ENCODE measurements around the gene DCC.
A peak's percentile ranks its signal among the peaks of the same experiment; 100 is the strongest.

DCC gene

DNA sequence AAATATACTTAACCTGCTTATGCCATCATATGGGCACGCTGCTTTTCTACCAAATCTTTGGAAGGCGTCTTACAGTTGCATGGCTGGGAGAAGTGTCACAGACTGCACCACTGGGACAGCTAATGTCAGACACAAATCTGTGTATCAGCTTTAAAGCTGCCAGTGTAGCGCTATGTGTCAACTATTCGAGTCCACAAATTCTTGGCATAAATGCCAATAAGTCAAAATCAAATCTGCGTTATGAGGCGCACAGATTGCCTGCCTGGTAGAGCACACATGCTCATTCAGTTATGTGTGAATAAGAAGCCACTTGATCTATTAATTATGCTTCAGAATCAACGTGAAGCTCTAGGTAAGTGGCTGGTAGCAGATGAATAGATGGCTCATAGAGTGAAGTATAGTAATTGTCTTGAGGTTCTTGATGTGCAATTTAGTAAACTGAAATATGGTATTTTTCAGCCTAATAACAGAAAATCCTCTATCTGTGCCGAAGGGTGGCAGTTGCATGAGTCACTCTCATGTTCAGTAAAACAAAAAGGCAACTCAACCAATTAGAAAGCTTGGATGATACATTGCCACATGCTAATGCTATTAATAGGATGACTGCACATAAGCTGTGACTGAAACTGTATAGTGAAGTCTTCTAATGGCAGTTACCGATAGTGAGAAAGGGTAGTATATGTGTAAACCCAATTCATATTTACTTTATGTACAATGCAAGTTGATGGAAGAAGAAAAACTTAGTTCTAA, 52.0 kb downstream of the DCC start:
- TF ChIP-seq, protein P1, sequence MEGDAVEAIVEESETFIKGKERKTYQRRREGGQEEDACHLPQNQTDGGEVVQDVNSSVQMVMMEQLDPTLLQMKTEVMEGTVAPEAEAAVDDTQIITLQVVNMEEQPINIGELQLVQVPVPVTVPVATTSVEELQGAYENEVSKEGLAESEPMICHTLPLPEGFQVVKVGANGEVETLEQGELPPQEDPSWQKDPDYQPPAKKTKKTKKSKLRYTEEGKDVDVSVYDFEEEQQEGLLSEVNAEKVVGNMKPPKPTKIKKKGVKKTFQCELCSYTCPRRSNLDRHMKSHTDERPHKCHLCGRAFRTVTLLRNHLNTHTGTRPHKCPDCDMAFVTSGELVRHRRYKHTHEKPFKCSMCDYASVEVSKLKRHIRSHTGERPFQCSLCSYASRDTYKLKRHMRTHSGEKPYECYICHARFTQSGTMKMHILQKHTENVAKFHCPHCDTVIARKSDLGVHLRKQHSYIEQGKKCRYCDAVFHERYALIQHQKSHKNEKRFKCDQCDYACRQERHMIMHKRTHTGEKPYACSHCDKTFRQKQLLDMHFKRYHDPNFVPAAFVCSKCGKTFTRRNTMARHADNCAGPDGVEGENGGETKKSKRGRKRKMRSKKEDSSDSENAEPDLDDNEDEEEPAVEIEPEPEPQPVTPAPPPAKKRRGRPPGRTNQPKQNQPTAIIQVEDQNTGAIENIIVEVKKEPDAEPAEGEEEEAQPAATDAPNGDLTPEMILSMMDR (IDR thresholded peaks at IDR 0.05; ENCODE audit: insufficient read depth, low read depth, low read length, missing control alignments) = no peak
- DNase-seq (ENCODE audit: low read depth) = peak; percentile 70
- no peak overlapping the region for H3K4me3 ChIP-seq (ENCODE audit: low read depth, low read length)

DNA sequence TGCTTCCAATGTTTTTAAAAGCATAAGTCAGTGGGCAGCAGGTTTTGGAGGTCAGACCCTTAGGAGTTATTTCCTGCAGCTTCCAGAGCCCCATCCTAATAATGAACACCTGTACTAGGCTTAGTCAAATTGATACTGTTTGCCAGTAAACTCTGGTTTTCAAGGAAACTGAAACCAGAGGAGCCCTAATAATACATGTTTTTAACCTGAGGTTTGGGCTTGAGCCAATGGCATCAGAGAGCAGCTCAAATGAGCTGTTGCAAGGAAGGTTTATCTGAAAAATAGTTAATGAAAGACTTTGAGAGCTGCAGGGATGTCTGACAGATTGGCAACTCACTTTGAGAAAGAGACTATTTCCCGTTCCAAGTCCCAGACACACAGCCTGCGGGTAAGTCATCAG, 54.6 kb downstream of the DCC start:
- TF ChIP-seq, protein P1 (IDR thresholded peaks at IDR 0.05; ENCODE audit: insufficient read depth, low read depth, low read length, missing control alignments) = no peak
- peak; percentile 71 for DNase-seq (ENCODE audit: low read depth)
- H3K4me3 ChIP-seq (ENCODE audit: low read depth, low read length) = no peak overlapping the region; the same call in none of the 2 replicates

GRCh38 chr18:52395146-52395852, 55.3 kb downstream of the DCC start:
- TF ChIP-seq, protein P1 (IDR thresholded peaks at IDR 0.05; ENCODE audit: insufficient read depth, low read depth, low read length, missing control alignments) = no peak
- DNase-seq (ENCODE audit: low read depth) = peak; percentile 73
- H3K4me3 ChIP-seq (ENCODE audit: low read depth, low read length) = peak overlapping the region; percentile 37

- H3K4me3 ChIP-seq (ENCODE audit: low read depth, low read length) = no peak overlapping the region
- no peak for DNase-seq (ENCODE audit: low read depth)
- TF ChIP-seq, protein P1 (IDR thresholded peaks at IDR 0.05; ENCODE audit: insufficient read depth, low read depth, low read length, missing control alignments) = no peak
These were observed 61.2 kb downstream of the DCC start for GRCh38 chr18:52401236-52401635.

DNA sequence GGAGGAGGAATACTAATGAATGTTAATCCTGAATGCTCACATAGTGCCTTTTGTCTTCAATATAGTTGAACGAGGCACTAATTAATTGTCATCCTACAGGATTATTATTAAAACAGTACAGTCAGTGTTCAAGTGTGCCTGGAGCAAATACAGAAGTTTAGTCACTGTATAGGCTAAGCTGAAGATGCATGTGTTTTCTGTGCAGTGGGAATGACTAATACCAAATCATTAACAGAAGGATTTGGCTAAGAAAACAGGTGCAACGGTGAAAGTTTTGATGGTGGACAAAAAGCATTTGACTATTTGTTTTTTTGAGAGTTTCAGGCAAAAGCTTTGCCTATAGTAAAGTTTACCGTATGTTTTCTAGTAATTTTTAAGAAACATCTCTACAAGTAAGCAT, 62.8 kb downstream of the DCC start:
- TF ChIP-seq, protein P1 (IDR thresholded peaks at IDR 0.05; ENCODE audit: insufficient read depth, low read depth, low read length, missing control alignments) = no peak
- no peak for DNase-seq (ENCODE audit: low read depth)
- H3K4me3 ChIP-seq (ENCODE audit: low read depth, low read length) = no peak overlapping the region

GRCh38 chr18:52403291-52404021, 63.5 kb downstream of the DCC start:
- no peak overlapping the region for H3K4me3 ChIP-seq (ENCODE audit: low read depth, low read length)
- TF ChIP-seq, protein P1 (IDR thresholded peaks at IDR 0.05; ENCODE audit: insufficient read depth, low read depth, low read length, missing control alignments) = no peak
- no peak for DNase-seq (ENCODE audit: low read depth)

All from GM12865 (cell line).